HG03558 (cell line): Measurements from ENCODE around the gene RAD18.

ENCODE experiments used
- ATAC-seq: cut with Tn5 transposase; IDR thresholded peaks from one replicate; pipeline ENCODE4 v1.9.1; 2021; ENCODE audit warnings: moderate number of reproducible peaks; ENCODE audit not compliant: unreplicated experiment; ENCODE audit errors: extremely low read depth

RAD18 gene

GRCh38 chr3:8909160-8909559 is 54.1 kb downstream of the RAD18 start:
- no peak for ATAC-seq

DNA sequence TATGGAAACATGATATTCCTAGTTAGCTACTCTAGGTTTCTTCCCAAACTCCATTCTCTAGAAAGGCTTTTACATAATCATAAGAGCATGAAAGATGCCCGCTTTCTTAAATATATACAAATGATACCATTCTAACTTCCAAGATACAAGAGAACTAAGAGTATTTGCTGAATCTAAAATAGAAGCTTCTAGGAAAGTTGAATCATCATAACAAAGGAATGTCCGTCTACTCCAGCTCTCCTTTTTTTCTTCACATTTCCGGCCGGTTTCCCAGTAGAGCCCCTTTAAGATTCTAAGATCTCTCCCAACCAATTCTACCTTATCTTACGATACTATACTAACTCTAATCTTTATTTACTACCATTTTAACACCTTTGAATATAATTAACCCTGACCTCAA is 60.1 kb downstream of the RAD18 start:
- ATAC-seq: no peak

GRCh38 chr3:8900869-8901268 is 62.4 kb downstream of the RAD18 start:
- no peak for ATAC-seq

- ATAC-seq: no peak
Observed at GRCh38 chr3:8899876-8900460, 63.3 kb downstream of the RAD18 start.

DNA sequence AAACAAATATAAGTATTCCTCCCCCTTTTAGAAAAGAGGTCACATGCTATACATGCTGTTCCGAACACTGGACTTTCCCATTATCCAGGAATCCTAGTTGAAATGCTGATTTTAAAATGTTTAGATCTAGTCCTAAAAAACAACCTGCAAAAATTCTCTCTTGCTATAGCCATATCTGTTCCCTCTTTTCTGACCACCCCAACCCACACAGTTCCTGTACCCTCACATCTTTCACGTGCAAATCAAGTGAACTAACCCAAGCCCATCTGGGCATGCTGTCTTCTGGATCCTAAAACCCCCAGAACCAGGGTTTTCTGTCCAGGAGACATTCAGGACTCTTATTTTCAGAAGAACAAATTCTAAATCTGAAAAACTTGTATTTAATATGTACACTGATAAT is 67.4 kb downstream of the RAD18 start:
- ATAC-seq: no peak

GRCh38 chr3:8893001-8893400 is 70.3 kb downstream of the RAD18 start:
- no peak for ATAC-seq

DNA sequence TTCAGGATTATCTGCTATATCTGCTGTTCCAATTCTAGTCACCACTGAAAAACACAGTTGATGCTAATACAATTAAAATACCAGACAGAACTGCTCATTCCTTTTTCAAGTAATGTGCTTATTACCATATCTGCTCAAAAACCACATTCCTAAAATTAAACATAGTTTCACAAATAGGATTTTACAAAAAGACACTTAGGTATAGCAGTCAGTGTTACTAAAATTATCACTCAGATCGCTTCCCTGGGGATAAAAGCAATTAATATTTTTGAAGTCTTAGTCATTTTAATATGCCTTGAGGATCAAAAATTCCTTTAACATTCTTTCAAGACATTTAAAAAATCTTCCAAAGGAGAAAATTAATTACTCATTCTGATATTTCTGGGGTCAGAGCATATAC is 71.5 kb downstream of the RAD18 start:
- ATAC-seq: no peak

DNA sequence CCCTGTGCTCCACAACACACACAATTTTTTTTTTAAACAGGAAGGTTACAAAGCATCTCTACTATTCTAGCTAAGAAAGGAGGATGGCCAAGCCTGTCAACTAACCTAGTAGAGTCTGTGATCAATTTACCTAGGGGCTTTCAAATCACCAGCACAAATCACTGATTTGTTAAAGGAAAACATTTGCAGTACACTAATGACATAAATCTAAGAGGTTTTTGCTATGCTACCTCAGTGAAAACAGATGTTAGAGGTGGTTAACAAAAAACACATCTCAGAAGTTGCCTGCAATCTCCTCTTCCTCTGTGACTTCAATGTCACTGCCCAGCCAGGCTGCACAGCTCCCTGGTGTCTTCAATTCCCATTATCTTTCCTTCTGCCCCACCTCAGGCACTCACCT is 72.0 kb downstream of the RAD18 start:
- no peak for ATAC-seq

GRCh38 chr3:8888301-8888915 is 74.9 kb downstream of the RAD18 start:
- no peak for ATAC-seq

- no peak for ATAC-seq
Observed at GRCh38 chr3:8887435-8888300, 75.6 kb downstream of the RAD18 start.

- ATAC-seq: no peak
Observed at GRCh38 chr3:8886546-8886945, 76.7 kb downstream of the RAD18 start.

DNA sequence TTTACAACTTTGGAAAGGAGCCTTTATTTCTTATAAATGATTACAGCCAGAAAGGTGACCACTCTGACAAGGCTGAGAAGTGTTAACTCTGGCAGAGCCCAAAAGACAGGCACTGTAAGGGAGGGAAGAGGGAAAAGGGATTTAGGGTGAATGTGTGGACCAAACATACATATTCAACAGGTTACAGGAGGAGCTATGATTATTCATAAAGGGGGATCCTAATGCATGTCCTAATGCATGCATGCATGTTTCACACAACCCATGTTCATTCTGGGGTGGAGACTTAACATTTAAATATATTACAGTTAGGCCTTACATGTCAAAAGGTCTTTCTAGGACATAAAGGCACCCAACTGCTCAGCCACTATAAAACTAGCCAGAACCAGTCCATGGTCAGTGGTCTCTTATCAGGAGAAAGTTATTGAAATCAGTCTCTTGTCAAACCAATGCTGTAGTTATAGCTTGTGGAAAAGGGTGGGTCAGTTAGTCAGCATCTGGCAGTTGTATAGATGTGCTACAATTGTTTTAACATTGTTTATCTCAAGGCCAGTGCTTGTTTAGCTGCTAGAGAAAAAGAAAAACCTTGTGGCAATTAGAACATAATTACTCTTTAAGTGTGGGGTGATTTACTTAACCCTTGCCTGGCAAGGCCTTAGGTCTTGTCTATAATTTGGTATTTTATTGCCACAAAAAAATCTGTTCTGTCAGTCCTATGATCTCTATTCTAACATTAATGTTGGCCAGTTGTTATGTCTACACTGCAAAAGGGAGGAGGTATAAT is 77.5 kb downstream of the RAD18 start:
- ATAC-seq: no peak

GRCh38 chr3:8884630-8885290 is 78.5 kb downstream of the RAD18 start:
- ATAC-seq: no peak

DNA sequence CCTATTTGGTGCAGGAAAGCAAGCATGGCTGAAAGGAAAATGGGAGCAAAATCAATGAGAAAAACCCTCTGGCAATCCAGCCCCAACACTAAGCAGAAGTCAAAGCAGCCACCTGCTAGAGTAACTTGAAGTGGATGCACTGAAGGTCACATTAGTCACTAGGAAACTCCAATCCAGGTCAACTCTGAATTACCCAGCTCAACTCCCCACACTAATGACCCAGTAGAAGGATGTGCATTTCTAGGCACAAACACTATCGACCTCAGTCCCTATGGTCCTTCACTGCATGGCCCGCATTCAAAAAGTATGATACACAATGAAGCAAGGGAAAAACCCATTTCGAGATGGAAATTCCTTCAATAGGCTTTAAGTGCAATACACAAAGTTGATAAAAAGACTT is 80.6 kb downstream of the RAD18 start:
- no peak for ATAC-seq

DNA sequence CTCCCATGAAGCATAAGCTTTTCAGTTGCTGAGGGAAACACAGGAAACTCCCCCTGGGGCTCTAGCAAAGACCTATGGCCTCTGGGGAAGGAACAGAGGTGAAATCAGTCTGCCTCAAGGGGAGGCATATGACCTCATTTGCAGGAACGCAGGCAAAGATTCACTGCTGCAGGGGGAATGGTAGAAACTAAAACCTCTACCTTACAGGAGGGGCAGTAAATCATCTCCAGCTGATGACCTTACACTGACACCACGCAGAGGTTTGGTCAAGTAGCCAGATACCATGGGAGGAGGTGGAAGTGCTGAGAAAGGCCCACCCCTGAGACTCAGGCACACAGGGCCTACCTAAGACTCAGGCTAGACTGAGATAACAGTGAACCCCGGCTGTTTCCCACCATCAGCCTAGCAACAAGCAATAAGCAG is 81.1 kb downstream of the RAD18 start:
- ATAC-seq: no peak

DNA sequence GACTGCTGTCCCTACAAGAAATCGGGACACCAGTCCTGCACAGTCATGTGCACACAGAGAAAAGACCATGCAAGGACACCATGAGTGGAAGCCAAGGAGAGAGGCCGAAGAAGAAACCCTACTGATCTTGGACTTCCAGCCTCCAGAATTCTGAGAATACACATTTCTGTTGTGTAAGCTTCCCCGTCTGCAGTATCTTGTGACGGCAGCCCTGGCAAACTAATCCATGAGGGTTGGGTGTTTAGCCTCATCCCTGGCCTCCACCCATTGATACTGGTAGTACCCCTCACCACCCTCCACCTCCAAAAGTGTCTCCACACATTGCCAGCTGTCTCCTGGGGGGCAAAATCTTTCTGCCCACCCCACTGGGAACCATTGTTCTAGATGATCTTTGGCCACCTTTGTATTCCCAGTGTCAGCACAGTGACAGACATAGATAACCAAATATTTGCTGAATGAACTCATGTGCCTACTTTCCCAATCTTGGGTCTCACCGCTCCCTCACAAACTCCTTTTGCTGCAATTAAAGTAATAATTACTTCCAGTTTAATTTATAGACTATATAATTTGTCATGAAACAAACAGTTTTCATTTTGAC is 83.8 kb downstream of the RAD18 start:
- no peak for ATAC-seq

DNA sequence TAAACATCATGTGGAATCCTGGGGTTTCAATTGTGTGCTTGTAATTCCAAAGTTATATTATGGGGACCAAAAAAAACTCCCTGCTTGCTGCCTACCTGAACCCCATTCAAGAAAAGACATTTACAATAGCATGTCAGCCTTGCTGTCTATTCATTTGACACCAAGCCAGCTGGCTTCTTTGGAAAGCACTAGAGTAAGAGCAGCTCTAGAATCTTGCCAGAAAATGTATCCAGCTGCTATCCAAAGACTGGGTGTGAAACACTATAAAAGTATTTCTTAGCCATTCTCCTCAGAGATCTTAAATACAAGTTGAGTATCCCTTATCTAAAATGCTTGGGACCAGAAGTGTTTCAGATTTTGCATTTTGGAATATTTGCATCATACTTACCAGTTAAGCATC is 87.4 kb downstream of the RAD18 start:
- ATAC-seq: no peak

DNA sequence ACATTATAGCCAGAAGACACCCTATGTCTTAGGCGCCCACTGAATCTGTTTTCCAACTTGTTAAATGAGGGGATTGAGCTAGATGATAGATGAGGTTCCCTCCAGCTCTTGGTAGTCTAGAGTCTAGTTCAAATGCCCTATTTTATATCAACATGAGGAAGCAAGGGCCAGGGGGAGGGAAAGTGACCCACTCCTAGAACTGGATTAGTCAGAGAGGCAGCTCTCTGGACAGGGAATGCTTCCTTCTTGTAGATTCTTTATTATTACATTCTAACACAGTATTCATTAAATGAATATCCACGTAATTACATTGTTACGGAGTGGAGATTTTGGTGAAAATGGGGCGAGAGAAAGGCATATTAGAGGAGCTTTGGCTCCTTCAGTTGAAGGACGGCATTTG is 89.5 kb downstream of the RAD18 start:
- no peak for ATAC-seq

DNA sequence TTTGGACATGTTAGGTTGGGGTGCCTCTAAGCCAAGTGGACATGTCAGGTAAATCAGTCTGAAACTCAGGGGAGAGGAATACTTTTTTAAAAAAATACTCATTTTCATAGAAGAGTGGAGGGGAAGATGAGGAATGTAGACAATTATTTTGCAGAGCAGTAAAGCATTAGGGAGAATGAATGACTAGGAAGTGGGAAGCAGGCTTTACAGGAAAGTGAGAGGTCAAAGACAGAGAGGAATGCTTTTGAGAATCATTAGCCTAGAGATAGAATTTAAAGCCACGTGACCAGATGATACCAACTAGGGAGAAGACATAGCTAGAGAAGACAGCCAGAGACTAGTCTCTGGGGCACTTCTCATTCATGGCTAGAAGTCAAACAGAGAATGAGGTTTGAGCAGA is 91.0 kb downstream of the RAD18 start:
- no peak for ATAC-seq

GRCh38 chr3:8871306-8871705 is 92.0 kb downstream of the RAD18 start:
- no peak for ATAC-seq
